Kidney (tissue), 14 donors: ENCODE results near the gene THUMPD2. TPM values are rescaled to one million over a fixed set of nuclear protein-coding genes. Genes with fewer than 3 reads are reported as not detected.

ENCODE experiments used
- DNase-seq, 5 donors: peaks; one replicate each; pipeline ENCODE4 v3.0.0-alpha.2; 2013 to 2020
- FAIRE-seq: peaks from 2 replicates; lab custom pipeline; 2012; peaks lifted over from hg19 to GRCh38; lab: Jason Lieb, UNC
- H3K27ac ChIP-seq, 2 donors: one replicate each; pipeline ENCODE4 v1.7.0; 2013; ENCODE audit warnings: low read depth in 2 of 2, low read length in 2 of 2, inconsistent platforms in 1 of 2
- H3K27me3 ChIP-seq: one replicate; pipeline ENCODE4 v1.7.1; 2013; ENCODE audit warnings: low read length, inconsistent platforms; ENCODE audit not compliant: control insufficient read depth, insufficient read depth
- H3K36me3 ChIP-seq, 3 donors: one replicate each; pipeline versions ENCODE4 v1.7.0 to v1.7.1; 2013; ENCODE audit warnings: low read length in 3 of 3, control low read depth in 1 of 3, inconsistent platforms in 1 of 3; ENCODE audit not compliant: insufficient read depth in 3 of 3, control insufficient read depth in 2 of 3
- H3K4me1 ChIP-seq, 3 donors: one replicate each; pipeline versions ENCODE4 v1.7.0 to v1.7.1; 2013; ENCODE audit warnings: low read length in 3 of 3, inconsistent platforms in 1 of 3, low read depth in 1 of 3; ENCODE audit not compliant: control insufficient read depth in 2 of 3, insufficient read depth in 2 of 3
- H3K4me3 ChIP-seq, 3 donors: one replicate each; pipeline versions ENCODE4 v1.7.0 to v1.8.1; 2013; ENCODE audit warnings: low read length in 3 of 3, control low read depth in 1 of 3, inconsistent platforms in 1 of 3
- H3K9ac ChIP-seq, 3 donors: one replicate each; pipeline versions ENCODE4 v1.7.0 to v1.7.1; 2013; ENCODE audit warnings: low read length in 3 of 3, control low read depth in 1 of 3, inconsistent platforms in 1 of 3
- H3K9me3 ChIP-seq, 3 donors: one replicate each; pipeline versions ENCODE4 v1.7.0 to v1.7.1; 2013; ENCODE audit warnings: low read length in 3 of 3, control low read depth in 1 of 3, inconsistent platforms in 1 of 3; ENCODE audit not compliant: control insufficient read depth in 2 of 3, insufficient read depth in 1 of 3
- CTCF ChIP-seq: IDR thresholded peaks from 3 replicates; pipeline ENCODE4 v1.5.1; 2012; ENCODE audit warnings: mild to moderate bottlenecking, moderate library complexity, borderline replicate concordance; ENCODE audit not compliant: insufficient read depth; ENCODE audit errors: extremely low read depth
- intact Hi-C: fragments of 100-400 bp; cut with DNase I; formaldehyde crosslinking; loops from one replicate; pipeline ENCODE4 v1.11.1; 2022
- polyA plus RNA-seq: library from polyadenylated mRNA; stranded (reverse); fragments of 350-450 nt; fragmentation: Illumina TruSeq; extraction: RNeasy Lipid Tissue Mini Kit (QIAGEN cat#74804); gene quantifications from one replicate; pipeline ENCODE4 v1.2.3, GENCODE V29; 2014; ENCODE audit warnings: low read depth, low replicate concordance; ENCODE audit not compliant: insufficient read depth
- total RNA-seq: library from RNA; stranded (reverse); fragmentation: NEBNext Ultra II Directional; extraction: Animal tissue kit (Norgen Biotek cat#: 25700); gene quantifications from one replicate; pipeline ENCODE4 v1.2.1, GENCODE V29; 2021
- donor health status: control.
- donor health status: control.
- donor health status: control.
- donor health status: control.
- donor health status: control.
- donor health status: DM: yes; HTN: yes; CAD: no.
- donor health status: Normal renal cell carcinoma (clear cell type).

The THUMPD2 gene
- total and polyA plus RNA-seq, 2 donors from 2014 or later = 9.2 to 14.1 TPM

- Histone ChIP-seq H3K27me3 (no peaks in the 10 kb centered on the region), H3K9ac (no peak overlapping the region), H3K9me3 (no peaks in the 10 kb centered on the region), H3K36me3 (no peaks in the 10 kb centered on the region), H3K4me1 (no peaks in the 10 kb centered on the region), H3K4me3 (no peak overlapping the region), H3K27ac (no peak overlapping the region)
- no peak for FAIRE-seq
- intact Hi-C loops = no loop called here
- TF ChIP-seq CTCF = no peak
- no peak for DNase-seq
These were observed 68.3 kb downstream of the THUMPD2 start for GRCh38 chr2:39710807-39711206.

- Histone ChIP-seq H3K27ac (no peak overlapping the region), H3K4me3 (no peak overlapping the region), H3K27me3 (no peaks in the 10 kb centered on the region), H3K36me3 (no peaks in the 10 kb centered on the region), H3K4me1 (no peaks in the 10 kb centered on the region), H3K9me3 (no peaks in the 10 kb centered on the region), H3K9ac (no peak overlapping the region)
- no peak for TF ChIP-seq CTCF
- no peak for FAIRE-seq
- DNase-seq = no peak
- intact Hi-C loops = no loop called here
These were observed 71.1 kb downstream of the THUMPD2 start for GRCh38 chr2:39708003-39708402.

- no peak for FAIRE-seq
These were observed 72.1 kb downstream of the THUMPD2 start for GRCh38 chr2:39706945-39707344.

More at GRCh38 chr2:39706945-39707344, 72.1 kb downstream of the THUMPD2 start:
- no peaks in the 10 kb centered on the region for H3K4me1 ChIP-seq
- no peak overlapping the region for H3K4me3 ChIP-seq
- no peak overlapping the region for H3K9ac ChIP-seq
- no peak overlapping the region for H3K27ac ChIP-seq
- intact Hi-C loops = no loop called here
- H3K27me3 ChIP-seq = no peaks in the 10 kb centered on the region
- H3K36me3 ChIP-seq = no peaks in the 10 kb centered on the region
- H3K9me3 ChIP-seq = peaks cover 0 to 4% (median 0%) of the 10 kb centered on the region in 3 donors
- TF ChIP-seq CTCF = no peak
- no peak for DNase-seq
